Astrocyte (in vitro differentiated cells and primary cell): ENCODE measurements around the gene SYTL3. TPM values are rescaled to one million over a fixed set of nuclear protein-coding genes. Genes with fewer than 3 reads are reported as not detected.

Experiments
- DNase-seq: peaks from one replicate; pipeline ENCODE4 v3.0.0-alpha.2; 2010; ENCODE audit warnings: low read depth
- FAIRE-seq: peaks from 2 replicates; lab custom pipeline; 2011; peaks lifted over from hg19 to GRCh38; lab: Jason Lieb, UNC
- H2AFZ ChIP-seq: 2 replicates; pipeline ENCODE4 v1.6.0; 2012; ENCODE audit warnings: low read depth, low read length, inconsistent platforms
- H3K27ac ChIP-seq: 2 replicates; pipeline ENCODE4 v1.5.1; 2011; ENCODE audit warnings: low read depth, low read length, inconsistent platforms
- H3K27me3 ChIP-seq: 2 replicates; pipeline ENCODE4 v1.6.0; 2011; ENCODE audit warnings: low read length, inconsistent platforms; ENCODE audit not compliant: insufficient read depth
- H3K36me3 ChIP-seq: 2 replicates; pipeline ENCODE4 v1.5.1; 2011; ENCODE audit warnings: low read length, inconsistent platforms; ENCODE audit not compliant: insufficient read depth
- H3K4me1 ChIP-seq: 2 replicates; pipeline ENCODE4 v1.5.1; 2011; ENCODE audit warnings: low read length, inconsistent platforms; ENCODE audit not compliant: insufficient read depth
- H3K4me2 ChIP-seq: 2 replicates; pipeline ENCODE4 v1.6.0; 2012; ENCODE audit warnings: low read length, inconsistent platforms
- H3K4me3 ChIP-seq: 2 replicates; pipeline ENCODE4 v1.5.1; 2011; ENCODE audit warnings: low read depth, mild to moderate bottlenecking, low read length, inconsistent platforms; ENCODE audit not compliant: insufficient read depth
- H3K79me2 ChIP-seq: 2 replicates; pipeline ENCODE4 v1.6.0; 2012; ENCODE audit warnings: mild to moderate bottlenecking, low read length, inconsistent platforms; ENCODE audit not compliant: insufficient read depth
- H3K9ac ChIP-seq: 2 replicates; pipeline ENCODE4 v1.6.0; 2012; ENCODE audit warnings: mild to moderate bottlenecking, low read length, inconsistent platforms
- H3K9me3 ChIP-seq: 2 replicates; pipeline ENCODE4 v1.5.1; 2012; ENCODE audit warnings: low read depth, mild to moderate bottlenecking, low read length, inconsistent platforms; ENCODE audit not compliant: insufficient read depth
- H4K20me1 ChIP-seq: 2 replicates; pipeline ENCODE4 v1.6.0; 2012; ENCODE audit warnings: low read length, inconsistent platforms; ENCODE audit not compliant: insufficient read depth
- H3K27ac Mint-ChIP-seq: one replicate; pipeline ENCODE4 v1.8.0; 2021; ENCODE audit warnings: mild to moderate bottlenecking, mixed read lengths; ENCODE audit not compliant: unreplicated experiment
- H3K27me3 Mint-ChIP-seq: one replicate; pipeline ENCODE4 v1.8.0; 2021; ENCODE audit warnings: low read depth, mixed read lengths; ENCODE audit not compliant: unreplicated experiment
- H3K36me3 Mint-ChIP-seq: one replicate; pipeline ENCODE4 v1.8.0; 2021; ENCODE audit warnings: low read depth, mixed read lengths; ENCODE audit not compliant: unreplicated experiment
- H3K4me1 Mint-ChIP-seq: one replicate; pipeline ENCODE4 v1.8.0; 2021; ENCODE audit warnings: low read depth, mixed read lengths; ENCODE audit not compliant: unreplicated experiment
- H3K4me3 Mint-ChIP-seq: one replicate; pipeline ENCODE4 v1.8.0; 2021; ENCODE audit warnings: mild to moderate bottlenecking, moderate library complexity, mixed read lengths; ENCODE audit not compliant: unreplicated experiment
- H3K9me3 Mint-ChIP-seq: one replicate; pipeline ENCODE4 v1.8.0; 2021; ENCODE audit warnings: mild to moderate bottlenecking, mixed read lengths; ENCODE audit not compliant: unreplicated experiment
- CTCF ChIP-seq: IDR thresholded peaks from 2 replicates; pipeline ENCODE4 v1.5.1; 2011; ENCODE audit warnings: low read depth, mild to moderate bottlenecking, inconsistent platforms, low read length, moderate library complexity; ENCODE audit not compliant: insufficient read depth
- EZH2 ChIP-seq: IDR thresholded peaks from 2 replicates; pipeline ENCODE4 v1.6.1; 2012; ENCODE audit warnings: mild to moderate bottlenecking, low read length, inconsistent platforms; ENCODE audit not compliant: insufficient read depth
- total RNA-seq: library from RNA; stranded (reverse); gene quantifications from 2 replicates; pipeline ENCODE4 v1.2.1, GENCODE V29; 2021

Gene SYTL3
- total RNA-seq, 1 donor from 2014 or later = 1.2 TPM

- H3K4me1 Mint-ChIP-seq = peaks cover 31% of the 10 kb centered on the region
- FAIRE-seq (no peak), DNase-seq (no peak)
- H3K27me3 Mint-ChIP-seq = no peaks in the 10 kb centered on the region
- no peaks in the 10 kb centered on the region for H3K36me3 Mint-ChIP-seq
- H3K79me2 ChIP-seq = peaks cover 32% of the 10 kb centered on the region
- TF ChIP-seq CTCF = no peak
- TF ChIP-seq EZH2 = no peak
- no peak overlapping the region for H3K27ac Mint-ChIP-seq
- no peaks in the 10 kb centered on the region for H3K27me3 ChIP-seq
- H4K20me1 ChIP-seq = peaks cover 12% of the 10 kb centered on the region
- peaks cover 42% of the 10 kb centered on the region for H3K4me1 ChIP-seq
- no peaks in the 10 kb centered on the region for H3K9me3 ChIP-seq
- no peaks in the 10 kb centered on the region for H3K9me3 Mint-ChIP-seq
- H3K36me3 ChIP-seq = no peaks in the 10 kb centered on the region
- H3K4me3 Mint-ChIP-seq = peak overlapping the region; percentile 88
- no peak overlapping the region for H2AFZ ChIP-seq
- no peak overlapping the region for H3K4me2 ChIP-seq
- H3K9ac ChIP-seq = no peak overlapping the region
- H3K4me3 ChIP-seq = no peak overlapping the region
- no peak overlapping the region for H3K27ac ChIP-seq
Measured at GRCh38 chr6:158646023-158646910, 3.6 kb upstream of the SYTL3 start.

- H3K9me3 Mint-ChIP-seq = no peaks in the 10 kb centered on the region
- H3K9me3 ChIP-seq = no peaks in the 10 kb centered on the region
- H4K20me1 ChIP-seq = peaks cover 4% of the 10 kb centered on the region
- H3K27ac Mint-ChIP-seq = peak overlapping the region; percentile 18
- H3K27ac ChIP-seq = no peak overlapping the region
- peaks cover 22% of the 10 kb centered on the region for H3K4me1 Mint-ChIP-seq
- no peak overlapping the region for H3K4me2 ChIP-seq
- FAIRE-seq (no peak), DNase-seq (peak; percentile 43)
- H3K4me1 ChIP-seq = peaks cover 34% of the 10 kb centered on the region
- H2AFZ ChIP-seq = no peak overlapping the region
- no peaks in the 10 kb centered on the region for H3K27me3 Mint-ChIP-seq
- H3K4me3 ChIP-seq = no peak overlapping the region
- H3K36me3 Mint-ChIP-seq = no peaks in the 10 kb centered on the region
- H3K9ac ChIP-seq = no peak overlapping the region
- no peak overlapping the region for H3K4me3 Mint-ChIP-seq
- peaks cover 20% of the 10 kb centered on the region for H3K79me2 ChIP-seq
- no peaks in the 10 kb centered on the region for H3K27me3 ChIP-seq
- no peaks in the 10 kb centered on the region for H3K36me3 ChIP-seq
- TF ChIP-seq CTCF (no peak), EZH2 (no peak)
Measured at GRCh38 chr6:158647501-158647900, 2.4 kb upstream of the SYTL3 start.

GRCh38 chr6:158648682-158649131, 1.1 kb upstream of the SYTL3 start:
- Histone ChIP-seq H3K27ac (peak overlapping the region; percentile 94), H3K9ac (peak overlapping the region; percentile 73), H3K4me2 (peak overlapping the region; percentile 74), H3K4me3 (peak overlapping the region; percentile 30), H2AFZ (no peak overlapping the region), H4K20me1 (no peaks in the 10 kb centered on the region), H3K27me3 (no peaks in the 10 kb centered on the region), H3K36me3 (no peaks in the 10 kb centered on the region), H3K9me3 (no peaks in the 10 kb centered on the region), H3K4me1 (peaks cover 26% of the 10 kb centered on the region), H3K79me2 (peaks cover 8% of the 10 kb centered on the region)
- no peaks in the 10 kb centered on the region for H3K27me3 Mint-ChIP-seq
- FAIRE-seq (peak; percentile 92), DNase-seq (peak; percentile 95)
- H3K4me1 Mint-ChIP-seq = peaks cover 19% of the 10 kb centered on the region
- peak overlapping the region; percentile 88 for H3K27ac Mint-ChIP-seq
- H3K36me3 Mint-ChIP-seq = no peaks in the 10 kb centered on the region
- no peaks in the 10 kb centered on the region for H3K9me3 Mint-ChIP-seq
- no peak overlapping the region for H3K4me3 Mint-ChIP-seq
- TF ChIP-seq CTCF (no peak), EZH2 (no peak)
